T-cell (primary cell): ENCODE measurements around the gene BCKDHA. TPM values are rescaled to one million over a fixed set of nuclear protein-coding genes. Genes with fewer than 3 reads are reported as not detected.
"Not testable (repeated sequence)": the region's sequence is repeated elsewhere in the genome, so short reads cannot be mapped to it uniquely, and the experiment has no call there.

Experiments
- ATAC-seq, 4 experiments: fragments of 200-7000 bp in 3 of 4; fragments of 150-1000 bp in 1 of 4; cut with Tn5 transposase; replicated peaks in 1 of 4; 1 replicate in 3 of 4; 2 replicates in 1 of 4; pipeline ENCODE4 v1.10.0; 2021; ENCODE audit warnings: moderate library complexity in 3 of 4, mild to moderate bottlenecking in 2 of 4, moderate number of reproducible peaks in 1 of 4
- CTCF ChIA-PET, 2 donors: fragments of 300-600 bp; sonication (Branson Sonifier 250); formaldehyde crosslinking; loops; one replicate each; lab custom pipeline; 2022; ENCODE audit warnings: antibody characterized with exemption in 2 of 2; lab: Charles Lee
- POLR2A ChIA-PET, 2 donors: fragments of 300-600 bp; sonication (Branson Sonifier 250); formaldehyde crosslinking; loops; one replicate each; lab custom pipeline; 2022; ENCODE audit warnings: antibody characterized with exemption in 2 of 2; lab: Charles Lee
- DNase-seq, 35 experiments: peaks; one replicate each; pipeline versions ENCODE4 v3.0.0 to v3.0.0-alpha.2; 2013 to 2023
- H3K27ac ChIP-seq: one replicate; pipeline ENCODE4 v1.5.1; 2013; ENCODE audit warnings: low read length
- H3K27me3 ChIP-seq, 2 experiments: replicated peaks in 1 of 2; 1 replicate in 1 of 2; 2 replicates in 1 of 2; pipeline versions ENCODE4 v1.6.1 to v1.7.0; 2013; ENCODE audit warnings: low read length in 1 of 2, mixed read lengths in 1 of 2; ENCODE audit not compliant: control insufficient read depth in 2 of 2, insufficient read depth in 2 of 2; ENCODE audit errors: extremely low read depth in 1 of 2
- H3K36me3 ChIP-seq, 2 donors: 1 replicate in 1 of 2; 2 replicates in 1 of 2; pipeline versions ENCODE4 v1.6.1 to v1.7.0; 2013; ENCODE audit warnings: low read length in 1 of 2; ENCODE audit not compliant: control insufficient read depth in 2 of 2, insufficient read depth in 1 of 2; ENCODE audit errors: extremely low read depth in 1 of 2
- H3K4me1 ChIP-seq, 2 experiments: 1 replicate in 1 of 2; 2 replicates in 1 of 2; pipeline versions ENCODE4 v1.6.1 to v1.7.0; 2013; ENCODE audit warnings: low read length in 2 of 2, mixed read lengths in 1 of 2; ENCODE audit not compliant: insufficient read depth in 2 of 2, control insufficient read depth in 1 of 2; ENCODE audit errors: extremely low read depth in 1 of 2
- H3K4me3 ChIP-seq, 2 donors: 1 replicate in 1 of 2; 2 replicates in 1 of 2; pipeline versions ENCODE4 v1.5.1 to v1.7.0; 2013; ENCODE audit warnings: mild to moderate bottlenecking in 2 of 2, low read length in 1 of 2, moderate library complexity in 1 of 2; ENCODE audit not compliant: control insufficient read depth in 1 of 2; ENCODE audit errors: extremely low read depth in 1 of 2
- H3K9me3 ChIP-seq: 2 replicates; pipeline ENCODE4 v1.7.0; 2013
- H3K27ac Mint-ChIP-seq, 2 donors: one replicate each; pipeline ENCODE4 v1.8.0; 2020 to 2021; ENCODE audit warnings: mild to moderate bottlenecking in 2 of 2, mixed read lengths in 2 of 2
- H3K27me3 Mint-ChIP-seq, 2 donors: one replicate each; pipeline ENCODE4 v1.8.0; 2021 to 2022; ENCODE audit warnings: mixed read lengths in 2 of 2
- H3K36me3 Mint-ChIP-seq: one replicate; pipeline ENCODE4 v1.8.0; 2021; ENCODE audit warnings: mixed read lengths
- H3K4me1 Mint-ChIP-seq, 3 donors: one replicate each; pipeline ENCODE4 v1.8.0; 2020 to 2022; ENCODE audit warnings: mixed read lengths in 3 of 3, mild to moderate bottlenecking in 1 of 3
- H3K4me3 Mint-ChIP-seq, 3 donors: one replicate each; pipeline ENCODE4 v1.8.0; 2020 to 2022; ENCODE audit warnings: mild to moderate bottlenecking in 3 of 3, mixed read lengths in 3 of 3, moderate library complexity in 3 of 3
- H3K9me3 Mint-ChIP-seq, 3 donors: one replicate each; pipeline ENCODE4 v1.8.0; 2020 to 2022; ENCODE audit warnings: mixed read lengths in 3 of 3
- WGBS: methylation state at CpG from one replicate; pipeline ENCODE4 v1.1.5; 2013; ENCODE audit warnings: missing lambda C conversion rate; ENCODE audit not compliant: insufficient coverage; 5-methylcytosine and 5-hydroxymethylcytosine counted together
- total RNA-seq, 35 experiments: library from RNA in 6 of 35; stranded (reverse) in 6 of 35; fragments of 120-200 nt in 1 of 35; gene quantifications; one replicate each; pipeline versions ENCODE4 v1.2.1 to v1.2.4 and lab custom pipeline; 2013 to 2026

Gene BCKDHA
- total RNA-seq, 5 donors from 2014 or later (not counting 1 experiment from before 2014, with no cell fraction given): 13.0 to 28.6 (median 27.0) TPM

GRCh38 chr19:41377977-41378709, 19.5 kb upstream of the BCKDHA start:
- Histone ChIP-seq H3K9me3 (no peaks in the 10 kb centered on the region), H3K36me3 (peaks cover 0 to 4% of the 10 kb centered on the region in 2 donors), H3K4me1 (peaks cover 0 to 14% of the 10 kb centered on the region in 2 experiments), H3K4me3 (no peak overlapping the region), H3K27ac (no peak overlapping the region), H3K27me3 (no peaks in the 10 kb centered on the region)
- no peaks in the 10 kb centered on the region for H3K9me3 Mint-ChIP-seq
- peaks cover 5% of the 10 kb centered on the region for H3K36me3 Mint-ChIP-seq
- DNase-seq (peak in 14 of 35 experiments; percentile 12 to 49 (median 29)), ATAC-seq (peak; percentile 39 to 82 (median 48))
- ChIA-PET POLR2A (no interaction called here), CTCF (interaction anchor here in 1 of 2 donors (0.6 kb wide), 1 partner anchor 11 kb away, joined by 3 read pairs; no protein-coding TSS in a partner anchor)
- peaks cover 14 to 17% (median 16%) of the 10 kb centered on the region in 3 donors for H3K4me1 Mint-ChIP-seq
- H3K27ac Mint-ChIP-seq: peak overlapping the region in 1 of 2 donors; percentile 24
- no peaks in the 10 kb centered on the region for H3K27me3 Mint-ChIP-seq
- H3K4me3 Mint-ChIP-seq: peak overlapping the region in 1 of 3 donors; percentile 76
- 54% methylated on average over 5 of the region's 9 CpGs for WGBS

GRCh38 chr19:41381536-41381935, 16.1 kb upstream of the BCKDHA start:
- H3K36me3 Mint-ChIP-seq: peaks cover 15% of the 10 kb centered on the region
- WGBS: 98% methylated on average over 7 of the region's 8 CpGs
- H3K27me3 ChIP-seq, H3K27ac ChIP-seq, H3K9me3 ChIP-seq, H3K4me3 ChIP-seq, H3K27me3 Mint-ChIP-seq, H3K27ac Mint-ChIP-seq, POLR2A ChIA-PET, ATAC-seq, H3K4me1 ChIP-seq, DNase-seq, H3K4me3 Mint-ChIP-seq, H3K9me3 Mint-ChIP-seq: not testable (repeated sequence)
- CTCF ChIA-PET: interaction anchor here in 1 of 2 donors (0.6 to 0.9 kb wide), 4 partner anchors 34 to 199 kb away, joined by 3 to 4 read pairs (median 3); no protein-coding TSS in a partner anchor
- peaks cover 7 to 12% of the 10 kb centered on the region in 2 donors for H3K36me3 ChIP-seq
- peaks cover 8 to 11% (median 10%) of the 10 kb centered on the region in 3 donors for H3K4me1 Mint-ChIP-seq

- H3K4me1 ChIP-seq: no peaks in the 10 kb centered on the region
- H3K36me3 ChIP-seq: peaks cover 11 to 22% of the 10 kb centered on the region in 2 donors
- CTCF ChIA-PET: interaction anchor here in 1 of 2 donors (0.7 kb wide), 1 partner anchor 8 kb away, joined by 4 read pairs; the partner anchor contains the start of gene TMEM91
- H3K27me3 Mint-ChIP-seq: no peaks in the 10 kb centered on the region
- no peak overlapping the region for H3K27ac ChIP-seq
- DNase-seq (no peak), ATAC-seq (no peak)
- H3K4me3 ChIP-seq: no peak overlapping the region
- H3K4me1 Mint-ChIP-seq: no peaks in the 10 kb centered on the region
- POLR2A ChIA-PET: no interaction called here
- no peak overlapping the region for H3K4me3 Mint-ChIP-seq
- H3K27ac Mint-ChIP-seq: no peak overlapping the region
- no peaks in the 10 kb centered on the region for H3K9me3 ChIP-seq
- 94% methylated on average over 2 of the region's 5 CpGs for WGBS
- H3K9me3 Mint-ChIP-seq: no peaks in the 10 kb centered on the region
- H3K27me3 ChIP-seq: no peaks in the 10 kb centered on the region
- H3K36me3 Mint-ChIP-seq: peaks cover 23% of the 10 kb centered on the region
Measured at GRCh38 chr19:41384351-41384750, 13.3 kb upstream of the BCKDHA start.

GRCh38 chr19:41386442-41386841, 11.2 kb upstream of the BCKDHA start:
- ATAC-seq (no peak), DNase-seq (no peak)
- WGBS: 98% methylated on average over 7 of the region's 13 CpGs
- Histone ChIP-seq H3K4me3 (no peak overlapping the region), H3K27me3 (no peaks in the 10 kb centered on the region), H3K36me3 (peaks cover 21 to 40% of the 10 kb centered on the region in 2 donors), H3K4me1 (no peaks in the 10 kb centered on the region), H3K27ac (no peak overlapping the region), H3K9me3 (no peaks in the 10 kb centered on the region)
- ChIA-PET CTCF (interaction anchor here in 1 of 2 donors (1.1 kb wide), 1 partner anchor 22 kb away, joined by 3 read pairs; the partner anchor contains the start of gene B9D2), POLR2A (no interaction called here)
- H3K9me3 Mint-ChIP-seq: no peaks in the 10 kb centered on the region
- H3K27ac Mint-ChIP-seq: no peak overlapping the region
- H3K4me3 Mint-ChIP-seq: no peak overlapping the region
- H3K36me3 Mint-ChIP-seq: peaks cover 36% of the 10 kb centered on the region
- no peaks in the 10 kb centered on the region for H3K4me1 Mint-ChIP-seq
- H3K27me3 Mint-ChIP-seq: no peaks in the 10 kb centered on the region

GRCh38 chr19:41391618-41392017, 6.0 kb upstream of the BCKDHA start:
- Mint-ChIP-seq H3K27ac (no peak overlapping the region), H3K4me1 (peaks cover 14 to 16% (median 16%) of the 10 kb centered on the region in 3 donors), H3K9me3 (no peaks in the 10 kb centered on the region), H3K27me3 (no peaks in the 10 kb centered on the region), H3K36me3 (peaks cover 25% of the 10 kb centered on the region), H3K4me3 (no peak overlapping the region)
- ATAC-seq (no peak), DNase-seq (no peak)
- ChIA-PET CTCF (no interaction called here), POLR2A (no interaction called here)
- Histone ChIP-seq H3K4me1 (peaks cover 6 to 16% of the 10 kb centered on the region in 2 experiments), H3K9me3 (no peaks in the 10 kb centered on the region), H3K27me3 (no peaks in the 10 kb centered on the region), H3K27ac (no peak overlapping the region), H3K36me3 (peaks cover 17 to 38% of the 10 kb centered on the region in 2 donors), H3K4me3 (no peak overlapping the region)
- WGBS: no CpG with 5 or more reads among the region's 11 CpGs

GRCh38 chr19:41392775-41393174, 4.8 kb upstream of the BCKDHA start:
- 99% methylated on average over 8 of the region's 12 CpGs for WGBS
- H3K4me1 Mint-ChIP-seq: peaks cover 19 to 25% (median 22%) of the 10 kb centered on the region in 3 donors
- no peak overlapping the region for H3K27ac ChIP-seq
- no peaks in the 10 kb centered on the region for H3K27me3 Mint-ChIP-seq
- ChIA-PET CTCF (no interaction called here), POLR2A (no interaction called here)
- DNase-seq: no peak
- no peak overlapping the region for H3K4me3 ChIP-seq
- H3K27ac Mint-ChIP-seq: no peak overlapping the region
- H3K9me3 Mint-ChIP-seq: no peaks in the 10 kb centered on the region
- no peaks in the 10 kb centered on the region for H3K27me3 ChIP-seq
- no peaks in the 10 kb centered on the region for H3K9me3 ChIP-seq
- no peak overlapping the region for H3K4me3 Mint-ChIP-seq
- H3K4me1 ChIP-seq: peaks cover 10 to 23% of the 10 kb centered on the region in 2 experiments
- no peak for ATAC-seq
- peaks cover 17 to 35% of the 10 kb centered on the region in 2 donors for H3K36me3 ChIP-seq
- peaks cover 25% of the 10 kb centered on the region for H3K36me3 Mint-ChIP-seq
